Neural cell (in vitro differentiated cells): ENCODE results near the gene PLAC8.

ENCODE experiments used
- CTCF ChIP-seq: fragments of 450-650 bp; IDR thresholded peaks from 2 replicates; pipeline ENCODE4 v1.5.1; 2014; ENCODE audit warnings: antibody characterized with exemption, mild to moderate bottlenecking, moderate library complexity; ENCODE audit not compliant: poor library complexity, severe bottlenecking
- POLR2AphosphoS5 ChIP-seq: IDR thresholded peaks from 2 replicates; pipeline ENCODE4 v1.6.1; 2012
- REST ChIP-seq: IDR thresholded peaks from 2 replicates; pipeline ENCODE4 v1.6.1; 2012; ENCODE audit warnings: borderline replicate concordance
- TAF1 ChIP-seq: IDR thresholded peaks from 2 replicates; pipeline ENCODE4 v1.6.1; 2012; ENCODE audit warnings: low read depth

GRCh38 chr4:83125738-83126141, 11.2 kb upstream of the PLAC8 start:
- no peak for TF ChIP-seq TAF1
- no peak for TF ChIP-seq CTCF
- no peak for TF ChIP-seq REST
- no peak for TF ChIP-seq POLR2AphosphoS5
